Daoy (cell line): ENCODE measurements around the gene UBE2N. TPM values are rescaled to one million over a fixed set of nuclear protein-coding genes. Genes with fewer than 3 reads are reported as not detected.
A peak's percentile ranks its signal among the peaks of the same experiment; 100 is the strongest.

Experiments used
- DNase-seq: peaks from one replicate; pipeline ENCODE4 v3.0.0-alpha.2; 2015; ENCODE audit warnings: low read depth
- total RNA-seq: library from RNA; depleted of rRNA; stranded (reverse); fragments of >200 nt; shearing (Covaris generic); gene quantifications from 2 replicates; pipeline ENCODE4 v1.2.3, GENCODE V29; 2014; rRNA removed

The UBE2N gene
- 130 and 223 TPM in 2 replicates for total RNA-seq

- DNase-seq = peak; percentile 98
These were observed at the start of gene UBE2N for GRCh38 chr12:93441617-93442410. Gene UBE2N, minus strand, starts transcription at chr12:93441947. Its CDS starts 63 bp downstream, at chr12:93441884.

- peak; percentile 54 for DNase-seq
These were observed 42.7 kb upstream of the UBE2N start for GRCh38 chr12:93484315-93484981.

GRCh38 chr12:93483151-93483807 lies 41.5 kb upstream of the UBE2N start:
- DNase-seq = no peak

- DNase-seq = no peak
These were observed 41.0 kb upstream of the UBE2N start for GRCh38 chr12:93482721-93483120.

- DNase-seq = no peak
These were observed 34.8 kb upstream of the UBE2N start for GRCh38 chr12:93476555-93476954.

GRCh38 chr12:93469386-93469785 lies 27.6 kb upstream of the UBE2N start:
- DNase-seq = no peak

GRCh38 chr12:93468008-93468371 lies 26.2 kb upstream of the UBE2N start:
- no peak for DNase-seq

GRCh38 chr12:93467351-93468007 lies 25.7 kb upstream of the UBE2N start, which contains the start of gene MRPL42:
Gene MRPL42, plus strand, starts transcription at chr12:93467514. Its CDS starts 1,772 bp downstream, at chr12:93469286.
- peak; percentile 92 for DNase-seq

GRCh38 chr12:93466625-93467350 lies 25.0 kb upstream of the UBE2N start:
- DNase-seq = no peak

- no peak for DNase-seq
These were observed 24.1 kb upstream of the UBE2N start for GRCh38 chr12:93465841-93466240.

- DNase-seq = peak; percentile 51
These were observed 19.8 kb upstream of the UBE2N start for GRCh38 chr12:93461503-93461902.

GRCh38 chr12:93460902-93461301 lies 19.2 kb upstream of the UBE2N start:
- no peak for DNase-seq

GRCh38 chr12:93460003-93460402 lies 18.3 kb upstream of the UBE2N start:
- DNase-seq = no peak

- no peak for DNase-seq
These were observed 17.4 kb upstream of the UBE2N start for GRCh38 chr12:93459097-93459496.

GRCh38 chr12:93456077-93456476 lies 14.3 kb upstream of the UBE2N start:
- DNase-seq = no peak

- DNase-seq = peak; percentile 30
These were observed 11.9 kb upstream of the UBE2N start for GRCh38 chr12:93453633-93454032.

GRCh38 chr12:93451423-93452158 lies 9.8 kb upstream of the UBE2N start:
- DNase-seq = no peak

- DNase-seq = no peak
These were observed 7.5 kb upstream of the UBE2N start for GRCh38 chr12:93449277-93449676.

- no peak for DNase-seq
These were observed 7.0 kb upstream of the UBE2N start for GRCh38 chr12:93448796-93449195.

GRCh38 chr12:93447555-93448290 lies 6.0 kb upstream of the UBE2N start:
- DNase-seq = no peak
